COR-L47 (cell line): Measurements from ENCODE around the gene RAB6B.
"Not testable (repeated sequence)": the region's sequence is repeated elsewhere in the genome, so short reads cannot be mapped to it uniquely, and the experiment has no call there.

Experiments
- DNase-seq: peaks from one replicate; lab custom pipeline; 2025; lab: John Stamatoyannopoulos, UW

Gene RAB6B

DNA sequence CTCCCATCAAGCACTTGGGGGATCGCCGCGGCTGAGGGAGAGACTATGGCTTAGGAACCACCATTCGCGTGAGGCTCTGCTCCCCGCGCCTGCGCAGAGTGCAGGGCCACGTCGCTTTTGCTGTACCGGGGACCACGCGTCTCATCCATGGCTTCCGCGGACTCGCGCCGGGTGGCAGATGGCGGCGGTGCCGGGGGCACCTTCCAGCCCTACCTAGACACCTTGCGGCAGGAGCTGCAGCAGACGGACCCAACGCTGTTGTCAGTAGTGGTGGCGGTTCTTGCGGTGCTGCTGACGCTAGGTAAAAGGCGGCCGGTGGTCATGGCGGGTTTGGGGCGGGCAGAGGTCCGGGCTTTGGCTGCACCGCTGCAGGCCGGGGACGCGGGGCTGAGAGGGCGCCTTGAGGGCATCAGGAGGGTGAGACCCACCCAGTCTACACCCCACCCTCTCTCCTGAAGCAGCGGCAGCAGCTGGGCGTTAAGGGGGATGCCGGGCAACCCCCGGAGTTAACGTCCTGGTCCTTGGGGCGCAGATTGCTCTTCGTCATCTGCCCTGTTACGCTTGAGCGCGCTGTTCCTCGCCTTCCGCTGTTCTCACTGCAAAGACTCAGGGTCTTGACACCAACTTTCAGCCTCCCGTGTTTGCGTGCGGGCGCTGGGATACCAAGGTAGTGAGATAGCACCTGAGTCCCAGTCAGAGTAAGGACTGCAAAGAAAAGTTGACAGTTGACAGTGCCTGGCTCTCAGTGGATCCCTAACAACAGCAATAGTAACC, 89.8 kb downstream of the RAB6B start, which contains the start of gene SRPRB:
TSS of gene SRPRB (plus strand) at position 114 of the 774 bp plus-strand sequence. CDS start at position 148, 34 bp downstream.
- DNase-seq = peak; percentile 92

DNA sequence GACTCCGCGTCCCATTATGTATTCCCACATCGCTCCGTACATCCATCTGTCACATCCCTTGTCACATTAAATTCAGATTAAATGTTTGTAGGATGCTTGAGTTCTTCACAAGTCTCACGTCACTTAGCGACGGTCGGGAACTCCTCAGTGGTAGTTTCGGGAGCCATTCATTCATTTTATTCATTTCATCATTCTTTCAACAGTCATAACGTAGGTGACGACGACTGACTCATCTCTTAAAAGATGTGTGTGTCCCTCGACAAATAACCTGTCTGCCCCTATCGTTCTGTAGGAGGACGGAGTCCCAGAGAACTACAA, 90.3 kb downstream of the RAB6B start:
- DNase-seq = no peak

DNA sequence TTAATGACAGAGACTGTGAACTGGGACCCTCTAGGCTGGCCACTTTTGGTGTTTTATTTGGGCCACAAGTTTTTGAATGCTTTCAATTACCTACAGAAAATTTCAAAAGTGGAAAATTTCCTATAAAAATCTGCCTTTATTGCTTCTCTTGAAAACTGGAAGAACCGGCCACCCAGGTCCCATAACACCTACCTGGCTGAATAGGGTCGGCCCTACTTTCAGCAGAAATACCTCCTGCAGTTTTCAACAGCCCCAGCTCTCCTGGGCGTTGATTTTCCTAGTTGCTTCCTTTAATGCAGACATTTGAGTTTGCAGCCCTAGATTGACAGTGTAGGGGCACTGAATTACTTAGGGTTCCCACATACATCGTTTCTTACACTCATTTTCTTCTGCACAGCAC, 90.8 kb downstream of the RAB6B start:
- no peak for DNase-seq

DNA sequence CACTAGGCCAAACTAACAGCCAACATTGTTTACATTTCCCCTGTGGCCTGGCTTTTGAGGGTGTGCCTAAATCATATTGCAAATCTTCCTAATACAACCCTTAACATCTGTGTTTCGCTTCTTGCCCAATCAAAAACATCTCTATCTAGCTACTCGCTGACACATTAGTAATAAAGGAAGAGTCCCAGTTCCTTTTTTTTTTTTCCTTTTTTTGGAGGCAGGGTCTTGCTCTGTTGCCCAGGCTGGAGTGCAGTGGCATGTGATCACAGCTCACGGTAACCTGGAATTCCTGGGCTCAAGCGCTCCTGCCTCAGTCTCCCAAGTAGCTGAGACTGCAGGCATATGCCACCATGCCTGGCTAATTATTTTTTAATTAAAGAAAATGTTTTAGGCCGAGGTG, 92.2 kb downstream of the RAB6B start:
- no peak for DNase-seq

DNA sequence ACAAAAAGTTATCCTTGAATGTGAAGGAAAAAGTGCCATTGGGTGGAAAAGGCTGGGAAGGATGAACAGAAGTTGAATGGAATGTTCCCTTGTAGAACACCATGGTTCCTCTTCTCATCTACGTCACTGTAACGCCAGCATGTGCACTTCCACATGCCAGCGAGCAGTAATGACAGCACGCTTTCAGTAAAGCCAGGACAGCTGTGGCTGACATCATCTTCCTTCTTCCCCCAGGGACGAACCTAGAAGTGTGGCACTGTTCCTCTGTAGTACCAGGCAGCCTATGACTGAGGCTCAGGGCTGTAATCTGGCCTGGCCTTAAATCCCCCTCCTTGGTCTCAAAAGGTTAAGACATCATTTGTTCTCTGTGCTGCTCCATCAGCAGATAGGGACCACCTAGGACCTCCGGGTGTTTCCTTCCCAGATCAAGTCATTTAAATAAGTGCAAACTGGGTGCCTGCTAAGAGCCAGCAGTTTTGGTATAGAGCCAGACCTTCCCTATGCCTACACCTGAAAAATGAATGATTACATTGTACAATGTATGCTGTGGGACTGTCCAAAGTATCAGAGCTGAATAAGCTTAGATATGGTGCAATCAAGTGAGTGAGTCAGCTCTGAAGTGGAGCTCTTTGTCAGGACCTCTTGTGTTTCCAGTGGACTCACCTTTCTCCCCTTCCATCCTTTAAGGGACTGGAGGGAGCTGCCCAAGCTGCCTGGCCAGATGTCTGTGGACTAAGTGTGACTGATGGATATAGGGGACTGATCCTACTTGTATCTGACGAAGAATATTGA, 95.7 kb downstream of the RAB6B start:
- no peak for DNase-seq

DNA sequence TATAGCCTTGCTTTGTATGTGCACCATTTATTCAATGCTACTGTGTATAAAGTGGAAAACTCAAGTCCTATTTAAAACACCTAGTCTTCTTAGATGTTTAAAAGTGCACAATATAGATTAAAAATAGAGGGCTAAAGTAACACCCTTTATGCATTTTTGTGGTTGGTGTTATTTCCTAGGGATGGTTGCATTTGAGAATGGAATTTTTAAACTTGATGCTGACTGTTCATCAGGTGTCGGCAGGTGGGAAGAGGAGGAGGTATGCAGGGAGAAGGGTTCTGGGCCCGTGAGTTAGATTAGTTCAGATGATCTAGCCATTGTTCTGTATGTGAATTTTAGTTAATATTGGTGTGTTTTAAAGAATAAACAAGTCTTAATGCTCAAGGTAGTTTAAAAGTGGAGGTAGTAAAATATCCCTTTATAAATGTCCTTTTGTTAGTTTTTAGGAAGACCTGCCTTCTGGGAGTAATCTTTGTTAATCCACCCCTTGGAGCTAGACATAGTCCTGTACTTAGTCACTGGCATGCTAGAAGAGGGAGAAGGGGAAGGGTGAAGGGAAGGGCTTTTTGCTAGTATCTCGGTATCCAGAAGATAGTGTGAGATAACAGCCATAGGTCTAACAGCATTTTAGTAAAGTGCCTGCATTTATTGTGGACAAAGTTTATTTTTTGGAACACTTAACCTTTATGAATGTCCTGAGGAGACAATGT, 98.1 kb downstream of the RAB6B start:
- no peak for DNase-seq

DNA sequence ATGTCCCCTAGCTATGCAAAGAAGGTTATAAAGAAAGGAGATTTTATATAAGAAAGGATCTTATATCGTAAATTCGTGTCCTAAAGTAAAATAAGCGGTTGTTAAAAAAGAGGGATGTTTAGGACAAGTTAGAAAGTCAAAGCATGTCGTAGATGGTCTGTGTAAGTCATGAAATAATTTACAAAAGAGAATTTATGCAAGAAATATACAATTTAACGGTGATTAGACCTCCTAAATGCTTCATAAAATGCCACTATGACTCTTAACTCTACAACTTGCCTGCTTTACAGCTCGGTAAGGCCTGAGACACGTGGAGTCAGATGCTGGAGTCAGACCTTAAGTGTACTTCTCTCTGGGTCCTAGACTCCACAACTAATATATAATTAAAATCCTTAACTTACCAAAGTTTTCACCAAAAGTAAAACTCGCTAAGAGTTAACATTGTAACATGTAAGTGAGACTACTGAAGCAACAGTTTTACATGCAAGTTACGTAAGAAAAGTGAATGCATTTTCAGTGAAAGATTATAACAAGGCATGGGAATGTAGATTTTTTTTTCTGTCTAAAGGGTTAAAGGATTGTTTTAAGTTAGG, 103.4 kb downstream of the RAB6B start:
- DNase-seq = no peak

DNA sequence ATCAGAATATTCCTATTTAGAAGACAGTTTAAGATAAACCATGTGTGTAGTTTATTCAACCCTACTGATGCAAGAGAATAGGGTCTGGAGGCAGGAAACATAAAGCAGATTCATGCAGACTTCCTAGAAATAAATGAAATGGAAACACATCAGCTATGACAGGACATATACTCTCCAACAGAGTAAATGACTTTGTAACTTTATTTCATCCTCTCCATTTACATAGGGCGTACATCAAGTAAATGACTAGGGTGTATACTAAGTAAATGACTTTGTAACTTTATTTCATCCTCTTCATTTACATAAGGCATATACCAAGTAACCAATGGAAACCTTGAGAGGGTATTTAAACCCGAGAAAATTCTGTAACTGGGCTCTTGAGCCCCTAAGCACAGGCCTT, 107.7 kb downstream of the RAB6B start:
- DNase-seq = no peak

DNA sequence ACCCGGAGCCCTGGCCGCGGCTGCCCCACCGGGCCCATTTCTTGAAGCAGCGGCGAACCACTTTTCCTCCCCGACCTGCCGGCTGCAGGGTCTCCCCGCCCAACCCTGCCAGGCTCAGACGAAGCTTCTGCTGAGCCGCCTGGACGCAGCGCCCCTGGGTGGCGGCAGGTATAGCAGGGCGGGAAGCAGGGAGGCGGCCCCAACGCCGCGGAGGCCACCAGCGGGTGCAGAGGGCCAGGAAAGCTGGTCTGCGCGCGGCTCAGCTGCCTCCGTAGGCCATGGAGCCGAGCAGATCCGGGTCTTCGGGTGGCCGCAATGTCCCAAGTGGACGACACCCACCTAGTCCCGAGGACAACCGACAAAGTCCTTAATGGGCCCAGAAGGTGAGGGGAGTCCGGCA, 111.9 kb downstream of the RAB6B start:
- no peak for DNase-seq

DNA sequence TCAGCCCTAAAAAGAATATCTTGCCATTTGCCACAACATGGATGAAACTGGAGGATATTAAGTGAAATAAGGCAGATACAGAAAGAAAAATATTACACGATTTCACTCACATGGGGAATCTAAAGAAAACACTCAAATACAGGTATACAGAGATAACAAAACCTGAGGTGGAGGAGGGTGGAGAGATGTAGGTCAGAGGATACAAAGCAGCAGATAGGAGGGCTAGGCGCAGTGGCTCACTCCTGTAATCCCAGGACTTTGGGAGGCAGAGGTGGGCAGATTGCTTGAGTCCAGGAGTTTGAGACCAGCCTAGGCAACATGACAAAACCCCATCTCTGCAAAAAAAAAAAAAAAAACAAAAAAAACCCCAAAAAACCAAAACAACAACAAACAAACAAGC, 113.2 kb downstream of the RAB6B start:
- DNase-seq = no peak

DNA sequence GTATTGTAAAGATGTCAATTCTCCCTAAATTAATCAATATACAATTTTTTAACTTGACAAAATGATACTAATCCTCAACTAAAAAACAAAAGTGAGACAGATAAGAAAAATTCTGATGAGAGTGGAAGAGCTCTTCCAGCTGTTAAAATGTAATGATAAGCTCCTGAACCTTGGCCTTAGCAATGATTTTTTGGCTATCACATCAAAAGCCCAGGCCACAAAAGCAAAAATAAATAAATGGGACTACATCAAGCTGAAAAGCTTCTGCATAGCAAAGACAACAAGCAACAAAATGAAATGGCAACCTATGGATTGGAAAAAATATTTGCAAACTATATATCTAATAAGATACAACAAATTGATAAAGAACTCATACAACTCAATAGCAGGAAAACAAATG, 114.1 kb downstream of the RAB6B start:
- no peak for DNase-seq

DNA sequence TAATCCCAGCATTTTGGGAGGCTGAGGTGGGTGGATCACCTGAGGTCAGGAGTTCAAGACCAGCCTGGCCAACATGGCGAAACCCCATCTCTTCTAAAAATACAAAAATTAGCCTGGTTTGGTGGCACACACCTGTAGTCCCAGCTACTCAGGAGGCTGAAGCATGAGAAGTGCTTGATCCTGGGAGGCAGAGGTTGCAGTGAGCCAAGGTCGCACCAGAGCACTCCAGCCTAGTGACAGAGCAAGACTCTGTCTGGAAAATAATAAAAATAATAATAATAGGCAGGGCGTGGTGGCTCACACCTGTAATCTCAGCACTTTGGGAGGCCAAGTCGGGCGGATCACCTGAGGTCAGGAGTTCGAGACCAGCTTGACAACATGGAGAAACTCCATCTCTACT, 114.9 kb downstream of the RAB6B start:
- not testable (repeated sequence) for DNase-seq

DNA sequence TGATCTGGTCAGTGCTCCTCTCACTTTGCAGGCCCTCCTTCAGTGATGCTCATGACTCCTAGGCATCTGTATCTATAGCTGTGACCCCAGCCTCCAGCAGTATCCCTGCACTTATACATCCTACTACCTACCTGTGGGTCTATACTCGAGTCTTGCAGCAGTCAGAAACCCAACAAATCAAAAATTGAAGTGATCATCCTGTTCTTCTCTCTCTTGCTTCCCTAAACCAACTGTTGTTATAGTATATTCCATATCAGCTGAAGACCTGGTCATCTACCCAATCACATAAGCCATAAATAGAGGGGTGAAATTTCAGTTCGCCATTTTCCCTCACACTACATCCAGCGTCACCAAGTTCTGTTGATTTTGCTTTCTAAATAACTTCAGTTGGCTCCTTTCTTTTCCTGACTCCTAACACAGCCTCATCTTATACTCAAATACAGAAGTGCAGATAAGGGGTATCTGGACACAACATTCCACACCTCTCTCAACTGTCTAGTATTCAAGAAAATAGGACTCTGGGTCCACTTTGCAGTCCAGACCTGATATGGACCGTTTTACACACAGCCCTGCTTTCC, 116.0 kb downstream of the RAB6B start:
- DNase-seq = no peak

DNA sequence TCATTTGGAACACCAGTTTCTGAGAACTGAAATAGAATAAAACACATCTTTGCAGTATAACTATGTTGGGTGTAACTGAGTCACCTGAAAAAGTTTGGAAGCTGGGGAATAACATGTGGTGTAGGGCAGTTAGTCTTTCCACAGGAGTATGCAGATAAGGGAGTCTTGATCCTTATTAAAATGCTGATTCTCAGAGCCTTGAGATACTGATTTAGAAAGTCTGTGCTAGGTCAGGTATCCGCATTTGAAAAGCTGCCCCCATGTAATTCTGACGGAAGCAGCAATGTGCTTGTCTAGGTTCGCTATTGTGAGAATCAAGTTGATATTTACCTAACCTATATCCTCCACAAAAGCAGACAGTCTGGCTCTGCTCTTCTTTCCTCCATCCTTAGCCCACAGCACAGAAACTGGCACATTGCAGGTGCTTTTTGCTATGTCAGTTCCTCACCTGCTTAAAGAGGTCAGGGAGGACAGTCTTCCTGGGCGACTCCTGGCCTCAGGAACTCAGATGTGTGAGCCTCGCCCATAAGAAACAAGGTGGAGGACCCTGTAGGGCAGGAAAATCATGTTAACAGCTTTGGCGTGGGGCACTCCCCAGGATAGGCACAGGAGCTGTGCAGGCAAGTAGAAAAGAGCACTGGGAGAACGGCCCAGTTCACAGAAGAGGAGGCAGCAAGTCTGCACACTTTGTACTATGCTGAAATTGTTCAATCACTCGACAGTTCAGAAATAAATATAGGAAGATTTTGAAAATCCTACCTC, 117.7 kb downstream of the RAB6B start:
- DNase-seq = no peak

DNA sequence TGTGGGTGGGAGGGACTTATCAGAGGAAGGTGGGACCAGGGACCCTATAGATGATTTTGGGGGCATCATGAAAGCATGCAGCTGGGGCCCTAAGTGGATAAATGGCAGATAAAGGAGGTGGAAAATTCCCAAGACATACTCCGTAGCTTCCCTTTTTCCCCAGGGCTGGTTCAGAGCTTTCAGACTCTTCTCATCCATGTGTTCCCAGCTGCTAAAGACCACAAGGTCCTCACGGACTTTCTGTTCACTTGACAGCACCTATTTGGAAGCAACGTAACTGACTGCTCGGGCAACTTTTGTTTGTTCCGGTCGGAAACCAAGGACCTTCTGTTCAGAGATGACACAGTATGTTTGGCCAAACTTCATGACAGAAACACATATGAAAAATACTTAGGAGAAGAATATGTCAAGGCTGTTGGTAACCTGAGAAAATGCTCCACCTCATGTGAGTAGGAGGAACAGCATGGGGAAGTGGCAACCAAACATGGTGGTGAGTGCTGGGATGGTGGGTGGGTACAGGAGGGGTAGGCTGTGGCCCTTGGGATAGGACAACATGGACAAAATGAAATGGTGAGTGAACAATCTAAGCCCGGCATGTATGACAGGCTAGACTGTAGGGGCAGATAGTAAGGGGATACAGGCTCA, 118.8 kb downstream of the RAB6B start:
- DNase-seq = no peak

DNA sequence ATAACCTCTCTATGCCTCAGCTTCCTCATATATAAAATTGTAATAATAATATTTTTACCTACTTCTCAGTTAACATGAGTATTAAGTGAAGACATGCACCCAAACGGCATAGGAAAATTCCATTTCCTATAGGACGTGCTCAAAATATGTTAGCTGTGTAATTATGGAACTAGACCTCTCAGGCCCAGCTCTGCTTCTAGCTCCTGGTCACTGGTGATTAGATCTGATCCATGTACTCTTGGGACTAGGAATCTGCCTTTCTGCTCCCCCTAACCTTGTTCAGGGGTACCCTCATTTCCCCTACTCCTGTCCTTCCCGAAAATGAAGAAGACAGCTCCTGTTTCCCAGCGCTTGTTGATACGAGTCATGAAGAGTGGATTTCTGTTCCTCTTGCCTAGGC, 119.8 kb downstream of the RAB6B start:
- no peak for DNase-seq

DNA sequence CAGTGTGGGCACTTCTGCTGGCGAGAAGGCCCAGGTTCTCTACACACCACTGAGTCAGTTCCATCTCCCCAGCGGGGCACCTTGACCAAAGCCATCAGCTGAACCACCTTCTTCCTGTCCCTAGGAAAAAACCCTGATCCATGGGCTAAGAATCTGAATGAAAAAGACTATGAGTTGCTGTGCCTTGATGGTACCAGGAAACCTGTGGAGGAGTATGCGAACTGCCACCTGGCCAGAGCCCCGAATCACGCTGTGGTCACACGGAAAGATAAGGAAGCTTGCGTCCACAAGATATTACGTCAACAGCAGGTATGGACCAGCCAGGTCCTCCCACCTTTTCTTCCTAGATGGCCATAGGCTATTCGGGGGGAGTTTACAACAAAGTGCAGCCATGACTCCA, 120.4 kb downstream of the RAB6B start:
- DNase-seq = no peak
